ENCODE data around the gene NFIB. TPM values are rescaled to one million over a fixed set of nuclear protein-coding genes. Genes with fewer than 3 reads are reported as not detected.

NFIB gene
- total and polyA plus RNA-seq, 2 donors (not counting 1 experiment from before 2014, with no cell fraction given) = 29.3 to 36.3 TPM

- Histone ChIP-seq H3K36me3 (ENCODE audit: control insufficient read depth, insufficient read depth, low read length) (no peaks in the 10 kb centered on the region), H3K4me3 (replicated peaks in 1 of 4; ENCODE audit: control extremely low read depth in 1 of 4, insufficient read depth in 1 of 4, low read depth in 3 of 4, low read length in 4 of 4) (no peak overlapping the region), H3K9me3 (ENCODE audit: control insufficient read depth, insufficient read depth, low read depth, low read length) (no peaks in the 10 kb centered on the region), H3K79me2 (ENCODE audit: control insufficient read depth, insufficient read depth, low read length) (no peaks in the 10 kb centered on the region), H4K20me1 (ENCODE audit: control insufficient read depth, extremely low read depth, insufficient read depth, low read length) (no peaks in the 10 kb centered on the region), H2AFZ (ENCODE audit: low read length) (no peak overlapping the region), H3K9ac (ENCODE audit: insufficient read depth, low read length) (no peak overlapping the region), H3K4me1 (ENCODE audit: control insufficient read depth, extremely low read depth, insufficient read depth, low read length) (no peaks in the 10 kb centered on the region), H3K27me3 (ENCODE audit: control insufficient read depth, insufficient read depth, low read length) (no peaks in the 10 kb centered on the region), H3K4me2 (ENCODE audit: extremely low read depth, insufficient read depth, low read length) (no peak overlapping the region), H3K27ac (ENCODE audit: insufficient read depth, low read length) (no peak overlapping the region)
- DNase-seq (ENCODE audit: low read depth in 2 of 2) = no peak
- TF ChIP-seq EZH2 (IDR thresholded peaks at IDR 0.05; ENCODE audit: low read length, missing control alignments) = no peak
- TF ChIP-seq CTCF (conservative IDR thresholded peaks at IDR 0.05 in 1 of 2, IDR thresholded peaks at IDR 0.05 in 1 of 2; ENCODE audit: low read depth in 1 of 2, low read length in 2 of 2) = no peak
These were observed 201.7 kb downstream of the NFIB start for GRCh38 chr9:14112226-14112625.

DNA sequence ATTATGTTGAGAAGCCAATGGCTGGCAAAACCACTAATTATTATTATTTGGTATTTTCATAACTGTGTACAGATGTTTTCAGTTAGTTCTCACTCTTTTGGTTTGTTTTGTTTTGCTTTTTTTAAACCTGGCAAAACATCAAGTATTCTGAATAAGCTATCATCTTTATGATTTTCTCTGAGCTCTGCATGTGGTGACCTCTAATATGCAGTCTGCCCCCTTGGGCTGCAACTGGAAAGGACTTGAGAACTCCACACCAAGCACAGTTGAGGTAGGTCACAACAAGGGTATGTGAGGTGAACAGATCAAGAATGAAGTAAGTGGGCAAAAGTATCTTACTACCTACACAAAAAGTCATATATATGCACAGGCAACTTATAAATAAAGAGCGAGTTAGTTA is 202.2 kb downstream of the NFIB start:
- Histone ChIP-seq H3K4me2 (ENCODE audit: extremely low read depth, insufficient read depth, low read length) (no peak overlapping the region), H3K79me2 (ENCODE audit: control insufficient read depth, insufficient read depth, low read length) (no peaks in the 10 kb centered on the region), H3K9ac (ENCODE audit: insufficient read depth, low read length) (no peak overlapping the region), H3K9me3 (ENCODE audit: control insufficient read depth, insufficient read depth, low read depth, low read length) (no peaks in the 10 kb centered on the region), H3K27me3 (ENCODE audit: control insufficient read depth, insufficient read depth, low read length) (no peaks in the 10 kb centered on the region), H3K4me3 (replicated peaks in 1 of 4; ENCODE audit: control extremely low read depth in 1 of 4, insufficient read depth in 1 of 4, low read depth in 3 of 4, low read length in 4 of 4) (no peak overlapping the region), H3K4me1 (ENCODE audit: control insufficient read depth, extremely low read depth, insufficient read depth, low read length) (no peaks in the 10 kb centered on the region), H3K27ac (ENCODE audit: insufficient read depth, low read length) (no peak overlapping the region), H4K20me1 (ENCODE audit: control insufficient read depth, extremely low read depth, insufficient read depth, low read length) (no peaks in the 10 kb centered on the region), H3K36me3 (ENCODE audit: control insufficient read depth, insufficient read depth, low read length) (no peaks in the 10 kb centered on the region), H2AFZ (ENCODE audit: low read length) (no peak overlapping the region)
- no peak for TF ChIP-seq CTCF (conservative IDR thresholded peaks at IDR 0.05 in 1 of 2, IDR thresholded peaks at IDR 0.05 in 1 of 2; ENCODE audit: low read depth in 1 of 2, low read length in 2 of 2)
- no peak for TF ChIP-seq EZH2 (IDR thresholded peaks at IDR 0.05; ENCODE audit: low read length, missing control alignments)
- peak in 1 of 2 donors; percentile 74 for DNase-seq (ENCODE audit: low read depth in 2 of 2)

DNA sequence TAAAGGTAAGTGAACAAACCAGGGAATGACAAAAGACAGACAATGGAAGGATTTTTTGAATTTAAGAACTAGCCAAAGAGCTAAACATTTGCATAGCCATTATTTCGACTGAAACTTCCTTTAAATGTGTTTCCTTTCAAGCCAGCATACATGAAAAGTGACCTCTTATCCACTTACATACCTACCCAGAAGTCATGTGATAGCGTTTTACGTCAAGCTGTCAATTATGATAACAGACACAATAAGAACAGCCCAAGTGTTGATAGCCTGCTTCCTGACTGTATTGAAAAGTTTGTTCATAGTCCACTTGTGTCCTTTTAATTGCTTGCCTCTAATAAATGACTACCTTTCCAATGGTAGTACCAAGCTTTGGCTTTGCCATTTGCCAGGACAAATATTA is 206.0 kb downstream of the NFIB start:
- H3K4me3 ChIP-seq (replicated peaks in 1 of 4; ENCODE audit: control extremely low read depth in 1 of 4, insufficient read depth in 1 of 4, low read depth in 3 of 4, low read length in 4 of 4) = no peak overlapping the region
- no peak overlapping the region for H3K27ac ChIP-seq (ENCODE audit: insufficient read depth, low read length)
- no peaks in the 10 kb centered on the region for H3K27me3 ChIP-seq (ENCODE audit: control insufficient read depth, insufficient read depth, low read length)
- no peaks in the 10 kb centered on the region for H3K36me3 ChIP-seq (ENCODE audit: control insufficient read depth, insufficient read depth, low read length)
- H2AFZ ChIP-seq (ENCODE audit: low read length) = no peak overlapping the region
- DNase-seq (ENCODE audit: low read depth in 2 of 2) = no peak
- no peaks in the 10 kb centered on the region for H3K9me3 ChIP-seq (ENCODE audit: control insufficient read depth, insufficient read depth, low read depth, low read length)
- no peak overlapping the region for H3K9ac ChIP-seq (ENCODE audit: insufficient read depth, low read length)
- no peaks in the 10 kb centered on the region for H3K4me1 ChIP-seq (ENCODE audit: control insufficient read depth, extremely low read depth, insufficient read depth, low read length)
- no peaks in the 10 kb centered on the region for H4K20me1 ChIP-seq (ENCODE audit: control insufficient read depth, extremely low read depth, insufficient read depth, low read length)
- no peaks in the 10 kb centered on the region for H3K79me2 ChIP-seq (ENCODE audit: control insufficient read depth, insufficient read depth, low read length)
- no peak for TF ChIP-seq CTCF (conservative IDR thresholded peaks at IDR 0.05 in 1 of 2, IDR thresholded peaks at IDR 0.05 in 1 of 2; ENCODE audit: low read depth in 1 of 2, low read length in 2 of 2)
- TF ChIP-seq EZH2 (IDR thresholded peaks at IDR 0.05; ENCODE audit: low read length, missing control alignments) = no peak
- no peak overlapping the region for H3K4me2 ChIP-seq (ENCODE audit: extremely low read depth, insufficient read depth, low read length)
